ENCODE results near the gene GNA12.

GNA12 gene

GRCh38 chr7:2715341-2716231 lies 128.5 kb downstream of the GNA12 start:
- Histone ChIP-seq H3K79me2 (ENCODE audit: insufficient read depth, low read length) (no peaks in the 10 kb centered on the region), H3K4me3 (ENCODE audit: low read depth in 1 of 2, low read length in 2 of 2) (no peak overlapping the region), H3K4me2 (ENCODE audit: insufficient read depth, low read length) (no peak overlapping the region), H3K36me3 (ENCODE audit: insufficient read depth, low read length) (peaks cover 8% of the 10 kb centered on the region), H4K20me1 (ENCODE audit: insufficient read depth, low read length) (peaks cover 5% of the 10 kb centered on the region), H3K27ac (ENCODE audit: low read length) (peak overlapping the region; percentile 20), H3K9me3 (ENCODE audit: insufficient read depth, low read length, severe bottlenecking) (no peaks in the 10 kb centered on the region), H3K9ac (ENCODE audit: low read depth, low read length) (no peak overlapping the region), H3K27me3 (ENCODE audit: insufficient read depth, low read length, poor library complexity) (no peaks in the 10 kb centered on the region), H2AFZ (ENCODE audit: low read depth, low read length) (no peak overlapping the region), H3K4me1 (ENCODE audit: insufficient read depth, low read length) (peaks cover 51% of the 10 kb centered on the region)
- TF ChIP-seq EZH2 (IDR thresholded peaks at IDR 0.05; ENCODE audit: borderline replicate concordance, low read depth, low read length, severe bottlenecking) (no peak), CTCF (IDR thresholded peaks at IDR 0.05; ENCODE audit: borderline replicate concordance, extremely low read depth, low read length, poor library complexity, severe bottlenecking) (no peak)
- peak; percentile 59 for DNase-seq
- peak; percentile 34 for ATAC-seq (ENCODE audit: insufficient read depth, low read depth)

GRCh38 chr7:2714636-2715035 lies 129.5 kb downstream of the GNA12 start:
- Histone ChIP-seq H3K9me3 (ENCODE audit: insufficient read depth, low read length, severe bottlenecking) (no peaks in the 10 kb centered on the region), H3K79me2 (ENCODE audit: insufficient read depth, low read length) (no peaks in the 10 kb centered on the region), H2AFZ (ENCODE audit: low read depth, low read length) (no peak overlapping the region), H3K4me3 (ENCODE audit: low read depth in 1 of 2, low read length in 2 of 2) (no peak overlapping the region), H3K27ac (ENCODE audit: low read length) (no peak overlapping the region), H3K27me3 (ENCODE audit: insufficient read depth, low read length, poor library complexity) (no peaks in the 10 kb centered on the region), H3K4me2 (ENCODE audit: insufficient read depth, low read length) (no peak overlapping the region), H3K9ac (ENCODE audit: low read depth, low read length) (no peak overlapping the region), H3K4me1 (ENCODE audit: insufficient read depth, low read length) (peaks cover 61% of the 10 kb centered on the region), H3K36me3 (ENCODE audit: insufficient read depth, low read length) (peaks cover 8% of the 10 kb centered on the region), H4K20me1 (ENCODE audit: insufficient read depth, low read length) (peaks cover 5% of the 10 kb centered on the region)
- no peak for TF ChIP-seq CTCF (IDR thresholded peaks at IDR 0.05; ENCODE audit: borderline replicate concordance, extremely low read depth, low read length, poor library complexity, severe bottlenecking)
- TF ChIP-seq EZH2 (IDR thresholded peaks at IDR 0.05; ENCODE audit: borderline replicate concordance, low read depth, low read length, severe bottlenecking) = no peak
- ATAC-seq (ENCODE audit: insufficient read depth, low read depth) (no peak), DNase-seq (no peak)

GRCh38 chr7:2713978-2714377 lies 130.1 kb downstream of the GNA12 start:
- no peaks in the 10 kb centered on the region for H3K79me2 ChIP-seq (ENCODE audit: insufficient read depth, low read length)
- no peaks in the 10 kb centered on the region for H3K27me3 ChIP-seq (ENCODE audit: insufficient read depth, low read length, poor library complexity)
- H3K27ac ChIP-seq (ENCODE audit: low read length) = peak overlapping the region; percentile 10; the same call in 1 of the 2 replicates
- H2AFZ ChIP-seq (ENCODE audit: low read depth, low read length) = no peak overlapping the region
- ATAC-seq (ENCODE audit: insufficient read depth, low read depth) (no peak), DNase-seq (no peak)
- TF ChIP-seq CTCF (IDR thresholded peaks at IDR 0.05; ENCODE audit: borderline replicate concordance, extremely low read depth, low read length, poor library complexity, severe bottlenecking) = no peak
- TF ChIP-seq EZH2 (IDR thresholded peaks at IDR 0.05; ENCODE audit: borderline replicate concordance, low read depth, low read length, severe bottlenecking) = no peak
- no peaks in the 10 kb centered on the region for H3K9me3 ChIP-seq (ENCODE audit: insufficient read depth, low read length, severe bottlenecking)
- H3K4me1 ChIP-seq (ENCODE audit: insufficient read depth, low read length) = peaks cover 66% of the 10 kb centered on the region
- peaks cover 8% of the 10 kb centered on the region for H3K36me3 ChIP-seq (ENCODE audit: insufficient read depth, low read length)
- H3K9ac ChIP-seq (ENCODE audit: low read depth, low read length) = no peak overlapping the region
- H4K20me1 ChIP-seq (ENCODE audit: insufficient read depth, low read length) = peaks cover 5% of the 10 kb centered on the region
- H3K4me2 ChIP-seq (ENCODE audit: insufficient read depth, low read length) = no peak overlapping the region
- H3K4me3 ChIP-seq (ENCODE audit: low read depth in 1 of 2, low read length in 2 of 2) = no peak overlapping the region

Data from DND-41 (cell line).